GM20000 (cell line): Measurements from ENCODE around the gene C16orf89.

ENCODE experiments used
- DNase-seq: peaks from one replicate; pipeline ENCODE4 v3.0.0; 2012; ENCODE audit warnings: low spot score
- CTCF ChIP-seq: IDR thresholded peaks from 2 replicates; pipeline ENCODE4 v1.5.1; 2012; ENCODE audit warnings: mild to moderate bottlenecking, control low read depth; ENCODE audit errors: extremely low read depth, missing control alignments

Gene C16orf89

GRCh38 chr16:5027575-5028235 is 38.1 kb downstream of the C16orf89 start:
- TF ChIP-seq CTCF = no peak

GRCh38 chr16:5027086-5027485 is 38.7 kb downstream of the C16orf89 start:
- no peak for TF ChIP-seq CTCF
- DNase-seq = no peak

More at GRCh38 chr16:5027575-5028235, 38.1 kb downstream of the C16orf89 start:
- DNase-seq = no peak

- TF ChIP-seq CTCF = no peak
- DNase-seq = no peak
Observed at GRCh38 chr16:5026664-5027063, 39.1 kb downstream of the C16orf89 start.

GRCh38 chr16:5025171-5025632 is 40.6 kb downstream of the C16orf89 start:
- TF ChIP-seq CTCF = no peak
- DNase-seq = no peak

- DNase-seq = no peak
- no peak for TF ChIP-seq CTCF
Observed at GRCh38 chr16:5024632-5025031, 41.1 kb downstream of the C16orf89 start.

- TF ChIP-seq CTCF = no peak
- DNase-seq = no peak
Observed at GRCh38 chr16:5022521-5022920, 43.2 kb downstream of the C16orf89 start.

- DNase-seq = no peak
- TF ChIP-seq CTCF = no peak
Observed at GRCh38 chr16:5020551-5020950, 45.2 kb downstream of the C16orf89 start.
